HG03280 (cell line): ENCODE data around the gene MAGEF1.
"Not testable (repeated sequence)": the region's sequence is repeated elsewhere in the genome, so short reads cannot be mapped to it uniquely, and the experiment has no call there.

Source experiments
- ATAC-seq: cut with Tn5 transposase; IDR thresholded peaks from one replicate; pipeline ENCODE4 v1.9.1; 2021; ENCODE audit warnings: mild to moderate bottlenecking, moderate library complexity; ENCODE audit not compliant: unreplicated experiment

MAGEF1 gene

DNA sequence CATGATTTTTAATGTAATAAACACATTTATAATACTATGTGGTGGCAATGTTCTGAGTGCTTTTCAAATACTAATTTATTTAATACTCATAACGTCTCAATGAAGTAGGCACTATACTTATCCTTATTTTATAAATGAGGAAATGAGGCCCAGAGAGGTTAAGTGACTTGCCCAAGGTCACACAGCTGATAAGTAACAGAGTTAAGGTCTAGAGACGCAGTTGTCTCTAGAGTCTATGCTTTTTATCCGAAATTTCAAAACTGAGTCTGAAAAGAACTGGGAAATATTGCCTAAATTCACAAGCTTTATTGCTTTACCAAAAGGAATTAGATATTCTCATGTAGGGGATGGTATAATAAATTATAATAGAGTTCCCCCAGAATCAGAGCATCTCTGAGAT, 31.4 kb upstream of the MAGEF1 start:
- ATAC-seq = no peak

DNA sequence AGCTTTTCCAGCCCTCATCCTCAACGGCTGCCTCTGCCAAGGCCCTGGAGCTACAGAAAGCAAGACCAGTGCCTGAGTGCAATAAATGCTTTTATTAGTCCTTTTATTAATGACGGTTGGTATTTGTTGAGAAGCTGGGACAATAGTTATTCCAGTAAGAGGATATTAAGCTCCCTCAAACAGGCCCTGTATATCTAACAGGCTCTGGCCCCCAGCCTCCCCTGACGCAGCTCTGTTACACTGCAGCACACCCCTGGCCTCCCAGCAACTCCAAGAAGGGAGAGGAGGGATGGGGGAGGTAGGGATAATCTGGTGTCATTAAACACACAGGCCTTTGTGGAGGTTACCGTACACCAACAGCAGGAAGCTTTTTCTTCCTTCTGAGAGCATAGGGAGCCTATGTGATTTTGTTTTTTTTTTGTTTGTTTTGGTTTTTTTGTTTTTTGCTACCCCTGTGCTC, 30.8 kb upstream of the MAGEF1 start:
- ATAC-seq = no peak

DNA sequence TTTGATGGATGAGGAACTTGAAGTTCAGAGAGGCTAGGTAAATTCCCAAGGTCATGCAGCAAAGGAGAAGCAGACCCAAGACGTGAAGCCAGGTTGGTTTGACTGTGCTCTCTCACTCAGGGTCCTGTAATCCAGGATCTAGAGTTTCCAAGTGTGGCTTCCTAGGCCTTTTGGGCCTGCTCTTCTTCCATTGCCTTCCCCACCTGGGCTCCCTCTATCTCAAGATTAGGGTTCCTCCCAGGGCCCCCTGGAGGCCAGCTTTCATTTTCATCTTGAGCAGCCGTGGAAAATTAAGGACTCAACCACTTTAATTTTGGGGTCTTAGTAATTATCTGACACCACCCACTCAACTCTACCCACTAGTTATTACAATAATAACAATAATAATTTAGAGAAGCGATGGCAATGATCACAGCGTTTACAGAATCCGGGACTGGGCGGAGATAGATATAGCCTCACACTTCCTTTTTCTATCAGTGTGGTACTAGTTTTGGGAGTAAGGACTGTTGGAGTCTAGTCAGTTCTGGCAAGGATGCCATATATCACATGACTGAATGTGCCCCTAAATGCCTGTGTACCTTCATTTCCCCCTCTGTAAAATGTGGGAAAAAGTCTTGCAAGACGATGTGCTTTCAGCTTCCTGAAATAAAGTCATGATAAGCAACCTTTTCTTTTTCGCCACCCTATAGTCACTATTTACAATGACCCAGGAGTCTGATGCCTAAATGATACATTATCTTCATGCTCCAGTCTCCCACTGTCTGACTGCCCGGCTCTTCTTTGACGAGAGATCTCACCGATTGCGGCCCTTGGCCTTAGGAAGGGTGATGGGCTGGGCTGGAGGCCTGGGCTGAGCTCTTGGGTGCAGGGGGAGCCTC, 30.2 kb upstream of the MAGEF1 start:
- ATAC-seq = no peak

DNA sequence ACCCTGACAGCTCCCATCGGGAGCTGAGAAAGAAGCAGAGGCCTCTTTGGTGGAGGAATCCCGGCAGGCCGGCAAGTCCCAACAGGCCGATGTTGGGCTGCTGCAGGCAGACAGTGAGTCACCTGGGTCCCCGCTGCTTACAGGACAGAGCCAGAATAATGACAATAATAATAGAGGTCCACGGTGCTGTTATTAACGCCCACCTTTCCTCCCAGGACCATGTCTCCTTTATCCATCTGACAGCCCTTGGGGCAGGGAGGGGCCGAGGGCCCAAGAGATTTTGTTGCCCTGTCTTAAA, 29.3 kb upstream of the MAGEF1 start:
- ATAC-seq = no peak

DNA sequence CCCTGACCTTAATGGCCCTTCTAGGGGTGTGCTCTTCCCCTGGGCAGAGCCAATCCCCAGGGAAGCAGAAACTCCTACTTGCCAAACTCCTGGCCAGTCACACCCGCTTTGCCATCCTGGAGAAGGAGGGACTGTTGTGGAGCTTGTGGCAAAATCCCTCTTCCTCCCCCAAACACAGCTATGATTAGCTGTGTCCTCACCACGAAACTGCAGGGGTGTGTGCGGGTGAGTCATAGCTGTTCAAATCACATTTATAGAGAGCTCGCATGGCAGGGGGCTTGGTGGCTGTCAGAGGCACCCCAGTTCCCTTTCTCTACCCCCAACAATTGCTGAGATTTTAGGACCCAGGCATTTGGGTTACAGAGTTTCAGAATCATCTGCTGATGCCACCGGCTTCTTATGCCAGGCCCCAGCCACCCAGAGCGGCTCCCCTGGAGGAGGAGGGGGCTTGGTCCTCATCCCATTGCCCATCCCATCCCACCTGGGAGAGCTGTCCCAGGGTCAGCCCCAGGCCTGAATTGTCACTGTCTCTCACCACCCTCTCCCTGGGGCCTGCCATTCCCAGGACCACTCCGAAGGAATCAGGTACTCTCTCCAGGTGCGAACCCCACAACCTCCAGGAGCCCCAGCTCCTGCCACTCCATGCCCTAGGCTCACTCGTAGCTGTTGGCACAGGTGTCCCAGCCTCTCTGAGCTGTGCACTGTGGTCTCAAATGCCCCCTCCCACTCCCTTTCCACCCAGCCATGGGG, 28.8 kb upstream of the MAGEF1 start:
- no peak for ATAC-seq

DNA sequence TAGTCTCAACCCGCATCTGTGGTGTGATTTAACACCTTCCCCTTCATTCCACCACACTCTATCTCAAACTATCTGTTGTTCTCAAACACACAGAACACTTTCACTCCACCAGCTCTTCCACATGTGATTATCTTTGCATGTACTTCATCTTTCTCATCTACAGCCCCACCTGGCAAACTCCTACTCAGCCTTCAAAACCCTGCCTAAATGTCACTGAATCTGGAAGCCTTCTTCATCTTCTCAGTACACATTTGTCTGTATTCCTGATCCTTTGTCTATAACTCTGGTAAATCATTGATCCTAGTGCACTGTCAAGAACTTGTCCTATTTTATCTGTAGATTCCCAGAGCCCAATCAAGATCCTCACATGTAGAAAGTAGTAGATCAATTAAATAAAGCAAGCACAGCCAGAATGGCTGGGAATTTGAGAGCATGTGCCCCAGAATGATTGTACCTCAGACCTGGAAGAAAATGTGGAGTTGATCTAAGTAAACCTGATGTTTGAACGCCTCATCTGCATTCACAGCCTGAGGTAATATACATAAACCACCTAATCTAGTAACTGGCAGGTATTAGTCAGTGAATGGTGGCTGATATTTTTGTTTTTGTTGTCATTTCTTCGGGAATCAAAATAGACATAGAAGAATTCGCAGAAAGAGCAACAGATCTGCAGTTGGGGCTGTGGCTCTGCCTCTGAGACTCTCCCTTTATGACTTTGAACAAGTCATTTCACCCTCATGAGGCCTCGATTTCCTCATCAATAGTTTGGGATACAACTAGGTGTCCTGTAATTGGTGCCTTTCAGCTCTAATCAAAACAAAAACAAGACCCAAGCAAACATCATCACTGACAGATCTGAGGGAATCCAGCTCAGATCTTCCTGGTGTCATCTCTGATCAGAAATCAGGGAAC, 28.0 kb upstream of the MAGEF1 start:
- ATAC-seq = no peak

DNA sequence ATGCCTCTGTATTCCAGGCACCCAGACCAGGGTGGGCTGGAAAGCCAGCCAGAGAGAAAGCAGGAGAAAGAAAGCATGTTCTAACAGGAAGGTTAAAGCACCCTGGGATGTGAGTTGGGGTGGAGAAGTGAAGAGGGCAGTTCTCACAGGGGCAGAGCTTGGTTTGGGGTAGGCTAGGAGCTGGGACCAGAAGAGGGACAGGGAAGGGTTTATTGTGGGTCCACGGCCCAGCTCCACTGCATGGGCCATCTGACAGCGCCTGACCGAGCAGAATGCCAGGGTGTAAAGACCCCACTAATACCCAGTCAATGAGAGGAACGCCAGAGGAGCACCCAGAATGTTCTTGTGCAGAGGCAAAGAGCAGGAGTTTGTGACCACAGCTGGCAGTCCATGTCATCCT, 27.1 kb upstream of the MAGEF1 start:
- ATAC-seq = no peak

DNA sequence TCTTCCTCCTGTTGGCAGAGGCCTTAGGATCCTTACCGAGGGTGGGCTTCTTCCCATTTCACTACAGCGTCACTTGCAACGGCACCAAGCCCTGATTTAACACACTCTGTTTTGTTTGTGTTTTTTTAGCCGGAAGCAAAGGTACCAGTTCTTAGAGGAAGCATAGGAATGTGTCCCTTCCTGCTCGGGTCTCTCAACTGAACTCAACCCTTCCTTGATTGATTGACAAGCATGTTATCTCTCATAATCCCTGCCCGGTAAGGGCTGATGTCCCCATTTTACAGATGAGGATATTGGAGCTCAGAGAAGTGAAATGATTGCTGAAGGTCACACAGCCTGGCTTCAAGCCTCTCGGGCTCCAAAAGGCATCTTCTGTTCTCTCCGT, 26.6 kb upstream of the MAGEF1 start:
- ATAC-seq = no peak

DNA sequence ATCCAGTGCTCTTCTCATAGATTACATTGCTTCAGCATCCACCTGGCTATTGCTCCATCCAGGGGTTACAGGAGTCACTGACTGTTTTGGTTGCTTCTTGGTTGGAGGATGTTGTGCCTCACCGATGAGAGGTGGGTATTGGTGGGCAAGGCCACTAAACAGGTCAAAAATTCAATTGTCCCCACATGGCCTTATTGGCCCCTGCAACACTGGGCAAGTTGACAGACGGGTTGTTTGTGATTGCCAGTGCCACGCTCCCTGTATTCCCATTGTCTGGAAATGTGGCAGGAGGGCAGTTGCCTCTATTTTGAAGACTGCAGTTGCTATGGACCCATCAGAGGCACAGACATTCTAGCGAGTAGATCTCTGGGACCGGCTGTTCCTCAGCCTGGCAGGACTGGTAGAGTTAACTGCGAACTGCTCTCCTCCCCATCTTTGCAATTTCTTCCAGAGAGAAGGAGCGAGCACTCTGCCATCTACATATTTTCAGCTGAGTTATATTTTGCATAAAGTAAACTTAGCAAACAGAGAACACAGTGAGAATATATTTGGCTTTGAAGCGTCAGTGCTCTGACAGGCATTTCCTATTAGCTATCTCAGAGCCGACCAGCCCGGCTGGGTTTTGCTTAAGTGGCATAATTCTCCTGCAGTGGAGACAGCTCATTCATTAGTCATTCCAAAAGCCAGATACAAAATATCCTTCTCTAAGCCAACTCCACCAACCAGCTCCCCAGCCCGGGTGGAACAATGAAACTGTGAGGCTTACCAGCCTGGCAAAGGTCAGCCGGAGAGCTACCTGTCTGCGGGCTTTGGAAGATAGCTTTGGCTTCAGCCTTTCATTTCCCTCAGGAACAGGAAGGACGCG, 26.0 kb upstream of the MAGEF1 start:
- no peak for ATAC-seq

DNA sequence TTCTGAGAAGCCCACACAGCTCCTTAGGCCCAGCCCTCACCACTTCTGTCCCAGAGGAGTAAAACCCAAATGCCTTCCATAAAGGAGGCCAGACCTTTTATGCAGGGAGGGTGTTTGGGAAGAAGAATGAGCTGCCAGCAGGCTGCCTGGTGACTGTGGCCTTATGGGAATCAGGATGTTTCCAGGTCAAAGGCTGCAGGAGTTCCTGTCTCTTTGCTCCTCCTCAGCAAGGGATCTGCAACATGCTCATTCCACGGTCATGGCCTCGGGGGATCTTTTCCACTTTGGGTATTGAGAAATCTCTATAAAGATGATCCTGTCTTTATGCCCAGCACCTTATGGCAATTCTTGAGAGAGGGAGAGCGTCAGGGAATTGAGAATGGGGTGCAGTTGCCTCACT, 25.2 kb upstream of the MAGEF1 start:
- no peak for ATAC-seq

DNA sequence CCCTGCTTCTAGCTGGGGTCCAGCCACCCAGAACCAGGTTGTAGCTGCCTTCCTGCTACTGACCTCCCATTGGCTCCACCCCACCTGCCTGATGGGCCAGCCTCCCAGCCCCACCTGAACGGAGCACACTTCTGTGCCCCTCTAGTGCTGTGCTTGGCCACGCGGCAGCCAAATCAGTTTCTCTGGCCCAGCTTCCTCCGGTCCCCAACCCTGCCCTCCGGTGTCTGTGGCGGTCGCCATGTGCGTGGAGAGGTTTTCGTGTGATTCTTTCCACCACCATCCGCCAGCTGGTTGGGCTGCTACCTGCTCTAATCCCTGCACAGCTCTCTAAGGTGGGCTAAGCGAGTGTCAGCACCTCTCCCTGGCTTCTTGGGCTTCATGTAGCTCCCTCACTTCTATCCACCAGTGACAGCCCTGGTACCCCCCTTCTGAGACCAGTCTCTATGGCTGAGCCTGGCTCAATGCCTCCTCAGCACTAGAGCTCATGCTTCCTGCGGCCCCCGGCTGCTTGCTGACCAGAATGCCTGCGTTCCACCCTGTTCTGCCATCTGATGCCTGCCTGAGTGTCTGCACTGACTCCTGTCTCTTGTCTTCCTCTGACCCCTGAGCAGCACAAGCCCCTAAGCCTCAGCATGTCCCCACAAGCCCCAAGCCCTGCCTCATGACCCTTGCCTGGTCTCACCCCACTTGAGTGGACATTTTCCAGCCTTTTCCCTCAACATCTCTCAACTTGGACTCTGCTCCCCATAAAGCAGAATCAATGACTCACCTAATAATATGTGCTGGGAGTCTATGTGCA, 23.2 kb upstream of the MAGEF1 start:
- ATAC-seq = no peak

DNA sequence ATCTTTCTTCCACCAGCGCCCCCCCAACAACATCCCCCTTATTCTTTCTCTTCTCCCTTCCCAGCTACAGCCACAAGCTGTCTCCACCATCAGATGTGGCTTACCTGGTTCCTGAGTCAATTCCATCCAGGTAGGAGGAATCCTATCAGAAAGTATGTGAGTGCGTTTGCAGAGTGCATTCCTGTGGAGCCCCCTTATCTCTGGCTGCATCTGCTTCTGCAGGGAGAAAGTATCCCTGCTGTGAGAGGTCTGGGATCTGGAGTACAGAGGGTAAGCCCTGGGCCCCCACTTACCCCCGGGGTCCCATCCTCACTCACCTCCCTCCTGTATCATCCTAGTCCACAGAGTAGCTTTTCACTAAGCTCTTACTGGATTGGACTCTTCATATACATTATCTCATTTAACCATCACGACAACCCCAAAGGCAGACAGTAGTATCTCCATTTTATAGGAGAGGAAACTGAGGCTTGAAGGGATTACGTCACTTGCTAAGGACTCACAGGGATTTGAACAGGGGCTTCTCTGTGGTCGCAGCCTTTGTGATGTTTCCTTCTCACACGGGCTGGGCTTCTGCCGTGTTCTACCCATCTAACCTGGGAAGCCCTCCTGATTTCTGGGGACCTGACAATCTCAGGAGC, 22.2 kb upstream of the MAGEF1 start:
- ATAC-seq = no peak

DNA sequence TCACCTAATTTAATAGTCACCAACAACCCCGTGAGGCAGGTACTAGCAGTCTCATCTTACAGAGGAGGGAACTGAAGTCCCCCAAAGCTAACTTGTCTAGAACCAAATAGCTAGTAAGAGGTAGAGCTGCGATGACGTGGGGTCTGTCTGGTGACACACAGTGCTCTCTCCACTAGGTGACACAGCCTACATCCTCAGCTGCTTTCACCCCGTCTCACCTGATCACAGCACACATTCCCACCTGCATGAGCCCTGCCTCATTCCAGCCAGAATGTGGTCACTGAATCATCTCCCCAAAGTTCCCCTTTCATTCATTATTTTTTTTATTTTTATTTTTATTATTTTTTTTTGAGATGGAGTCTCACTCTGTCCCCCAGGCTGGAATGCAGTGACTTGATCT, 21.3 kb upstream of the MAGEF1 start:
- ATAC-seq = no peak

DNA sequence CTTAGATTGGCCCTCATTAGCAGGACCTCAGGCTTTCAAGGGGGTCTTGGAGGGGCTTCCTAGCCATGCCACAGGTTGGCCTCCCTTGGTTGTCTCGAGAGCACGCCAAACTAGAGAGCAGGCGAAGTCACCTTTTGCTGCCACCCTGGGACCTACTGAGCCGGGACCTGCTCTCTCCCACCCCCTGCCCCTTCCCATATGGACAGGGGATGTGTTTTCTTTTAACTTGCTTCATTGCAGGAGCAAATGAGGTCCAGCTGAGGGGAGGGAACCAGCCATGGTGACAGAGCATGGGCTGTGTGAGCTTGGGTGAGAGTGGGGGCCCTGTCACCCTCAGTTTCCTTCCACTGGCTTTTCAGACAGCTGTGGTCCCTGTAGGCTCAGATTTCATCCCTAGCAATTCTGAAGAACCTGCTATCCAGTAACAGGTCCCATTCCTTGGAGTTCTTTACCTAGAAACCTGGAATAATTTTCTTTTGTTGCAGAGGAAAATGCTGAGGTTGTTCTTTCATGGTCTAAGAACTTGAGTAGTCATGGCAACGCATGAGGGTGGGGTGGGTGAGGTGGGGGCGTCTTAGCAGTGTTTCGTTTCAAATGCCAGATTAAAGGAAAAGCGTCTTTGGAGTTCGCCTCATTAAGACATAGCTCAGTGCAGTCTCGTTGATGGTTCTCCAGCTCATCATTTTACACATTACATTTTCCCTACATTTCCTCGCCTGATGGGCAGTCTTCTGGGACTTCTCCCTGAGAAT, 20.1 kb upstream of the MAGEF1 start:
- no peak for ATAC-seq

DNA sequence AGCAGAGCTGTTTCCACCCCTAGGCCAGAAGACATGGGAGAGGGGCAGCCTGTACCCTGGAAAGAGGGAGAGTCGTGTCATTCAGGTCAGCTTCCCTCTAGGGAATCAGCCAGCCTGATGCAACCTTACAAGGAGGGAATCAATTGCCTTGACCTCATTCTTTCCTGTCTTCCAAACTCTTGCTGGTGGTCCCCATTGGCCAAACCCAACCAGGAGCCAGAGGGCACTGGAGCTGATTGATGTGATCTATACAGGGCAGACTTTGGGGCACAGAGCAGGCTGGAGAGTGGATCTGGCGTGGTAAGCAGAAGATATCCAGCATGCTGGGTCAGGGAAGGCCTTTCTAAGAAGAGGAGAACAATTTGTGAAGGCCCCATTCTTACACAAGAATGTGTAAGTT, 19.1 kb upstream of the MAGEF1 start:
- ATAC-seq = no peak

DNA sequence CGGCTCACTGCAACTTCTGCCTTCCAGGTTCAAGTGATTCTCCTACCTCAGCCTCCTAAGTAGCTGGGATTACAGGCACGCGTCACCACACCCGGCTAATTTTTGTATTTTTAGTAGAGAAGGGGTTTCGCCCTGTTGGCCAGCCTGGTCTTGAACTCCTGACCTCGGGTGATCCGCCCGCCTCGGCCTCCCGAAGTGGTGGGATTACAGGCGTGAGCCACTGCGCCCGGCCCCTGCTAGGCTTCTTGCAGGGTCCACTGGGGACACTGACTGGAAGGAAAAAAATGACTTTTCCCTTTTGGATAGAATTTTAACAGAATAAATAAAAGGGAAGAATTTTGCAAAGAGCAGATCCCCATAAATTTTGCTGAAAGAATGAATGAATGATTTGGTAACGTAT, 17.3 kb upstream of the MAGEF1 start:
- ATAC-seq = not testable (repeated sequence)

DNA sequence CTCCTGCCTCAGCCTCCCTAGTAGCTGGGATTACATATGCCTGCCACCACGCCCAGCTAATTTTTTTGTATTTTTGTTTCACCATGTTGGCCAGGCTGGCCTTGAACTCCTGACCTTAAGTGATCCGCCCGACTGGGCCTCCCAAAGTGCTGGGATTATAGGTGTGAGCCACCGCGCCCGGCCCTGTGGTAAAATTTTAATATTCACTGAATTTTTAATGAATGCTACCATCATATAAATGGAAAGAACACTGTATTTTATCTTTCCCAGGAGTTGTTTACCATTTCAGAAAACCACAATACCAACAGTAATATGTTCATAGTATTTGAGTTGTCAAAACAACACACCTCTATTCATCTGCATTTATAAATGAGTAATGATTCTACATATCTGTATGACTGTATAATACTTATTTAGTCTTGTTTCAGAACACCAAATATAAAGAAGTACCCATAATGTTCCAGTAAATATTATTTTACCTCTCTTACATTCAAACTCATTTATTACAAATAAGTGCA, 16.2 kb upstream of the MAGEF1 start:
- ATAC-seq = no peak

DNA sequence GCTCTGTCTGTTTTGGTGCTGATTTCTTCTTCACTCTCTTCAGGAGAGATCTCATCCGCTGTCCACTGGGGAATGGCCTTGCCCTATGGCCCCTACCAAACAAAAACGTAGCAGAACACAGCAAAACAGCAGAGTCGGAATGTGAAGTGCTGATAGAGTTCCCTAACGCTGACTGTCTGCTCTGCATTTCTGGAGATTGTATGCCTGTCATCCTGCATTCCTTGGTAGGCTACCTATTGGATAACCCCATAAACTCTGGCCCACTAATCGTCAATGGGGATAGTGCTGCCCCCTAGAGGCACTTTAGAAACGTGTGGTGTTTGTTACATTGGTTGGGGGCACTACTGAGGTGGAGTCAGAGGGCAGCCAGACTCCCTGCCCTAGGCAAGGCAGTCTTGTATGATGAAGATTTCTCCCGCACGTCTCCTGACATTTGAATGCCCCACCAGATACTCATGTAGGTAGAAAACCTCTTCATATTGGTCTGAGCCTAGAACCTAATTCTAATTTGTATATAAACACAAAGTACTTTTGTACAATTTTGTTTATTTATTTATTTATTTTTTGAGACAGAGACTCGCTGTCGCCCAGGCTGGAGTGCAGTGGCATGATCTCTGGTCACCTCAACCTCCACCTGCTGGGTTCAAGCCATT, 15.6 kb upstream of the MAGEF1 start:
- ATAC-seq = no peak
